Measurements from ENCODE around the gene GDPD2.

GDPD2 gene

GRCh38 chrX:70476166-70476933, 53.2 kb downstream of the GDPD2 start:
- no peak for DNase-seq (ENCODE audit: low spot score)

- no peak for DNase-seq (ENCODE audit: low spot score)
Measured at GRCh38 chrX:70476934-70477733, 54.0 kb downstream of the GDPD2 start.

DNA sequence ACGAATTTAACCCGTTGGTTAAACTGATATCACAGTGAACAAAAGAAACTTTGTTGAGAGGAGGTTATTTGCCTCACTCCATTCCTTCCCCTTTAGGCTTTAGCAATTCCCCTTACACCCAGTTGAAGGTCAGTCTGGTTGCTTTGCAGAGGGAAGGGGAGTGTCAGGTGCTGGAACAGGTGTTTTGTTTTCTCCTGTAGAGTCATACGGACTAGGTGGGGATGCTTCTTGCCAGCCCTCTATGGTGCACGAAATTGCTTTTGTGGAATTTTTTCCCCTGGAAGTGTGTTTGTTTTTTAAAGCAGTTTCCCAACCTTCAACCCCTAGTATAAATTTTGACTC, 54.6 kb downstream of the GDPD2 start:
- DNase-seq (ENCODE audit: low spot score) = no peak

DNA sequence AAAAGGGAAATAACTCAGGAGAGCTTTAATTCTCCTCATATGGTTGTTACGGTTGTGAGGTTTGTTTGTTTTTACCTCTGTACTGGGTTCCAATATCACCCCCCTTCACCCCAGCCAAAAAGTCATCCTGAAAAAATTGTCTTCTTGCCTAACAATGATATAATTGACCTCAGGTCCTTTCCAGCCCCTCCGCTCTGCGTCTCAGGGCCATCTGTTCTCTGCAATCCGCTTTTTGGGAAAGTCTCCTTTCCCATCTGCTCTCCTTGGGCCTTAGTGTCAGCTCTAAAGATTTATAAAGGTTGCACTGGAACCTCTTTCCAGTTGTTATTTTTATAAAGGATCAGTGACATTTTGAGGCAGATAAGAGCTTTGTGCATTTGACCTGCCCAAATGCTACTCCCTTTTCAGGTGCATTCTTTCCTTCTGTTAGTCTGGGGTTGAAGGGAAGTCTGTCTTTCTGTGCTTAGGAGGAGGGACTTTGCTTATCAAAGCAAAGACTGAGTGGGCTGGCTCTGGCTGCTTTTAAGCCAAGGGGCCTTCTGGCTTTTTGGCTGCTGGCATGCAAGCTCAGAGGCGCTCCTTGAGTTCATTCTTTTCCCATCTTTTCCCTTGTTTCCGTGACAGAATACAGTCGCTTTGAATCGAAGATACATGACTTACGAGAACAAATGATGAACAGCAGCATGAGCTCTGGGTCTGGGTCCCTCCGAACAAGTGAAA, 55.6 kb downstream of the GDPD2 start:
- DNase-seq (ENCODE audit: low spot score) = no peak

DNA sequence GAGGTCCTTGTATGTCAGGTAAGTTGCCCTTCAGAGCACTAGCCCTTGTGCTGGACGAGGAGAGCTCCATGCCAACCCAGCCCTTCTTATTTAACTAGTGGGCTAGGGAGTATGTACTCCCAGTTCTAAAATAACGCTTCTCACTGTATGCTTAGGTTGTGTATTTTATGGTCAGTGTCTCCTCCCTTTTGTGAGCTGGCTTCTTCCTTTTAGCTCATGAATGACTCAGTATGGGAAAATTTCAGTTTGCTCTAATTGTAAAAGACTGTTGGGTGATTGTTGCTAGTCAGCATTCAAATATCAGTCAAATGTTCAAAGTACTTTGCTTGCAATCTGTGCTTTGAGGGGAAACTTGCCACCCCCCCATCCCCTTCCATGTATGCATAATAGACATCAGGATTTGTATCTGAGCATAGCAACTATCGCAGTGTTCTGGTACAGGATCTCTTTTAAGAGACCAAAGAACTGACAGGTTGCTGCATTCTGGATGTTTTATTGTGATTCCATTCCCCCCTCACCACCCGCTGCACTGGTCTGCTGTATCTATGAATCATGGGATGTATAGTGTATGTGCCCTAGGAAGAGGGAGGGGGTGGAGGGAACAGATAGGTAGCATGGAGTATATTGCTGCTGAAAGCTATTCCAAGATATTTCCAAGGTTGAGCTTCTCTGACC, 56.3 kb downstream of the GDPD2 start:
- no peak for DNase-seq (ENCODE audit: low spot score)

- no peak for DNase-seq (ENCODE audit: low spot score)
Measured at GRCh38 chrX:70479922-70480659, 57.0 kb downstream of the GDPD2 start.

- no peak for DNase-seq (ENCODE audit: low spot score)
Measured at GRCh38 chrX:70480660-70481018, 57.5 kb downstream of the GDPD2 start.

DNA sequence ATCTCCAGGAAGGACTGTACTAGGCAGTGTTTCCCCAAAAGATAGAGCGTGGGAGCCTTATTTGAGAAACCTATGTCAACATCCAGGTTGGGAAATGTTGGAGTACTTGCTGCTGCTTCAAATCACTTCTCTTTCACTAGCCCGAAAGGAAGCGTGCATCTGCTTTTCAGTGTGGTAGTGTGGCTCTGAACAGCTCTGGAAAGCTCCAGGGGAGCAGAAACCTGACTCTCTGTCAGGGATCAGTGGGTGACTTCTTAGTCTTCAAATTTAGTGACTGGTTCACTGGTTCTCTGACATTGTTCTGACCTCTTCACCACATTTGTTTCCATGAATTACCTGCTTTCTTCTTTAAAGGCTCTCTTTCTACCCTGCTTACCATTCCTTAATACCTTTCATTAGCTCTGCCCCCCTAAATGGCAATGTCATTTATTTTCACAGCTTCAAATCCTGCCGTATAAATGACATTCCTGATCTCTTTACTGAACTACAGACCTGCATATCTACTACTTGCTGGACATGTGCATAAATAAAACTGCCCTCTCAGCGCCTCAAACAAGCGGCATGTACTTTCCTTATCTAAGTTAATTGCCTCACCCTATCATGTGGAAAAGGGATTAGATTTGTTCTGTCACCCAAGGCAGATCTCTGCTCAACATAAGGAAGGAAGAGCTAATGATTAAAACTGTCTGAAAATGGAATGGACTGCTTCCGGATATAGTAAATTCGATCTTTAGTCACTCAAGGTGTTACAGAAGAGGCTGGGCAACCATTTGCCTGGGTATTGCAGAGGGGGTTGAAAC, 58.6 kb downstream of the GDPD2 start:
- DNase-seq (ENCODE audit: low spot score) = no peak

DNA sequence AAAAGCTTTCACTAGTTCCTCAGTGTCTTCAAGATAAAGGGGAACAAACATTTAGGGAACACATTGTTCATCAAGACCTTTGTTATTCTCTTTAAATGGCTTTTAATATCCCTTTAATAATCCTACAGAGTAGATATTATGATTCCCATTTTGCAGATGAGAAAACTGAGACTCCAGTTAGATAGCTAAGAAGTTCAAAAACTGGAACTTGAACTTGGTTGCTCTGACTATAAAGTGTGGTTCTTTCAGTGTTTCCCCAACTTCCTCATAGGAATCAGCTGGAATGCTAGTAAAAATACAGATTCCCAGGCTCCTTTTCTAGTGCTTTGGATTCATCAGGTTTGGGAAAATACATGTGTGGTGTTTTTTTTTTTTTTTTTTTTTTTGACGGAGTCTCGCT, 59.2 kb downstream of the GDPD2 start:
- no peak for DNase-seq (ENCODE audit: low spot score)
